ENCODE results near the gene PKD1.

Gene PKD1

DNA sequence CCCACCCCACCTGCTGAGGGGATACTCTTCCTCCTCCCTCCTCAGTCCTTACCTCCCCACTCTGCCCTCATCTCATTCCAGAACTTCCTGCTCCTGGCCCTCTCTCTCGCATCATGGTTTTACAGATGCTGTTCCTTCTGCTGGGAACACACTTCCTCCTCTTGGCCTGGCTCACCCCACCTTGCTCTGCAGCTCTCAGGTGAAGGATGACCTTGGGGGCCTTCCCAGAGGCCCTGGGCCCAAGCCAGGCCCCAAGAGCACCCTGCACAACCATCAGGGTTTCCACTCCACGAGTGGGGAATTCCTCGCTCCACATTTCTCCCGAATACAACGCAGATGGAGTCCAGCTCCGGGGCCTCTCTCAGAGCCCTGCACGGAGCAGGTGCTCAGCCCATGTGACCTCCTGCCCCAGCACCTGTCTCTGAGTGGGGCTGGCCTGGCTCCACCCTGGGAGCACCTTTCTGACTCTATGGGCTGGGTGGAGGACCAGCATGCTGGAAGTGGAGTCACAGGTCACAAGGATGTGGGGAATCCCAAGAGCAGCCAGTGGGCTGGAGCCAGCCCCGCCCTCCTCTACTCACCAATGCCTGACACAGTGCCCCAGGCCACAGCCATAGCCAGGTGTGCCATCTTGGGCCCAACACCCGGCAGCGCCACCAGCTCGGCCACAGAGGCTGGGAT, 92.6 kb downstream of the PKD1 start:
- DNase-seq = no peak

DNA sequence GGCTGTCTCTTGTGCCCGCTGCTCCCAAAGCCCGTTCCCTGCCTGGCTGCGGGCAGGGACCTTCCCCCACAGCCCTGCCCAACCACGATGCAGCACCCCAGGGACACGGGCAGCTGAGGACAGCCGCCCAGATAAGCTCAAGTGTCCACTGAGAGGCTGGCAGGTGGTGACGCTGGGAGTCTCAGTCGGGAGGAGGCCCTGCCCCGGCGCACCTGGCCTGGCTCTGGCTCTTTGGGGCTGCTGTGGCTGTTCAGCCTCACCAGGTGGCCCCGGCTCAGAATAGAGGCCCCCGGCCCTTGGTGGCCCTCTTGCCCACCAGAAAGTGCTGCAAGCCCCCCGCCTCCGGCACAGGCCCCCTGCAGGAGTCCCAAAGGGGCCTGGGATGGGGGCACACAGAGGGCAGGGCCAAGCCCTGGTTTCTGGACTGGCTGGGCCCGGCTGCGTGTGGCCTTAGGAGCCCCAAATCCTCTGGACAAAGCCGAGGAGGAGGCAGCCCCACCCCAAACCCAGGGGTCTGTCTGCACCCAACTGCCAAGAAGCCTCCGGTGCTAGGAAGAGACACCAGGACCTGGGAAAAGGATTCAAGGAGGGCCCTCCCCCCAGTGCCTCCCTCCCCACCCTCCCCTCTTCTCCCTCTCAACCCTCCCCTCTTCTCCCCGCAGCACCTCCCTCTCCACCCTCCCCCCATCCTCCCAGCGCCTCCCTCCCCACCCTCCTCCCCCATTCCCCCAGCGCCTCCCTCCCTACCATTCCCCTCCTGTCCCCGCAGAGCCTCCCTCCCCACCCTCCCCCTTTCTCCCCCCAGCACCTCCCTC, 93.3 kb downstream of the PKD1 start:
- DNase-seq = no peak

DNA sequence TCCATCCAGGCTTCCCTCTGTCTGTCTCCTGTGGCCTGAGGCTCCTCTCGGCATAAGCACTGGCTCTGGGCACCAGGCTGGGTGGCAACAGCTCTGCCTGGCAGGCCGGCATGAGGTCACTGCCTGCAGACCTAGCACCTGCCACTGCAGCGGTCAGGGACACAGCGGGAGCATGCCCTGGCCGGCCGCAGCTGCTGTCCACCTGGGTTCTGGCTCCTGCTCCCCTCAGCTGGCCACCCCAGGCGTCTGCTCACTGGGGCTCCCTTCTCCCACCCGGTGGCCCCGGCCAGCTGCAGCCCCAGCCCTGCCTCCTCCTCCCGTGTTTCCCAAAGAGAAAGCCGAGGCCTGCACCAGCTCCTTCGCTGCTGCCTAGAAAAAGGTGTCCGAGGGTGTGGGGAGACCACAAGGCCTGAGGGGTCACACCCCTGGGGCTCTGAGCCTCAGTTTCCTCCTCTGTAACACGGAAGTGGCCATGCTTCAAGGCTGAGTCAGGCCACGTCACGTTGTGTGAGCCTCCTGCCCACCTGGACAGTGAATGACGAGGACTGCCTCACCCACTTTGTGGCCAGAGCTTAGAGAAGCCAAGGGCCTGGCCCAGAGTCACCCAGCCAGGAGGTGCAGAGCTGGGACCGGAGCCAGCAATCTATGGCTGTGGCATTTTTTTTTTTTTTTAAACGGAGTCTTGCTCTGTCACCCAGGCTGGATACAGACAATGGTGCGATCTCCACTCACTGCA, 94.7 kb downstream of the PKD1 start:
- no peak for DNase-seq

DNA sequence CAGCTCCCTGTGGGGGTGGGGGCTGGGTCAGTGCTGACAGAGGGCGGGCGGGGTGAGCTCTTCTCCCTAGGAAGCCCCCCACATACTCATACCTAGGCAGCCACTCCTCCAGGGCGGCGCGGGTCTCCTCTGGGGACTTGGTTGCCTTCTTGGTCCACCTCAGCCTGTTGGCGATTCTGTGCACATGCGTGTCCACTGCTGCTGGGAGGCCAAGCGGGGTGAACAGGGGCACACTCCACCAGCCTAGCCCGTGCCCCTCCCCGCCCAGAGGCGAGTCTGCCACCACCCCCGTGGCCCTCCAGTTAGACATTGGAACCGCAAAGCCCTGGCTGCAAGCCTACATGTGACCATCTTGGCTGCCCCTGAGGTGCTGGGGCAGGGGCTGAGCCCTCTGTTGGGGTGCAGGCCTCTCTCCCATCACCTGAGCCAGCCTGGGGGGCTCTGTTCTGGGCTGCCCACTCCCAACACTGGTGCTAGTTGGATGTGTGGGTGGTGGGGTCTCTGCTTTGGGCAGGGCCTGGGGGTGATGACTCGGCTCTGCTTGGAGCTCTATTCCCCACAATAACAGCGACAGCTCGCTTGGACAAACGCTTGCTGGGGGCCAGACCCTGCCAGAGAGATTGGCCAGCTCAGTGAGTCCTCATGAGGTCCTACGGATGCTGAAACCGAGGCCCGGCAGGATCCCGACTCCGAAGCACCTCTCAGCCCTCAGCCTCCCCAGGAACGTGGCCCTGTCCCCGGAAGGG, 95.5 kb downstream of the PKD1 start:
- DNase-seq = no peak

DNA sequence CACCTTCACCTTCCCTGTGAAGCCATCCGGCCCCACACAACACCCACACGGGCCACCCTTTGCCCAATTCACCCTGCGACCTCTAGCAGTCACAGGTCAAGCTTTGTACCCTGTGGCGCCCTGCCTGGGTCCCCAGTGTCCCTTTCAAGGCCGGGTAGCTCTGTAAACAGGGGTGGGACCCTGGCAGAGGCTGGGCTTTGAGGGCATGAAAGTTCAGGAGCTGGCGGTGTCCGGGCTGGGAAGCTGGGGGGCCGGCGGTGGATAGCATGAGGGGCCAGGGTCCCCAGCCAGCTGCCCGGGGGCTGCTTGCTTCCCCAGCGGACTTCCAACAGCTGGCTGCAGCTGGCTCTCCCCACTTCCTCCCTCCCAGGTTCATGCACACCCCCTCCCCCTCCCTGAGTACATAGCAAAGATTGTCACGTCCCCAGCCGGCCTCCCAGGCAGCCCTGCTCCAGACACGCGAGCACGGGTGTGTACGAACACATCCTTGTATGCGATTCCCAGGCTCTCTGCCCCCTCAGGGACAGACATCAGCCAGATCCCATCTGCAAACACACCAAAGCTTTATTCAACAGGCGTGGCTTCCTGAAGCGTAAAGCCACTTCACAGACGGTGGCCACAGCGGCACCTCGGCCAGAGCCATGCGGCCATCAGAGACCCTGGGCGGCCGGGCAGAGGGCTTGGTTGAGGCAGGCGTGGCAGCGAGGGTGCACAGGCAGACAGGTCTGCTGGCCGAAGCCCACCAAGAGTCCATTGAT, 96.2 kb downstream of the PKD1 start:
- DNase-seq = peak; percentile 86
